ENCODE data around the gene MEAF6.
A peak's percentile ranks its signal among the peaks of the same experiment; 100 is the strongest.

The MEAF6 gene

GRCh38 chr1:37477198-37477931 lies 37.2 kb downstream of the MEAF6 start:
- peak overlapping the region; percentile 82 for H3K4me3 ChIP-seq (ENCODE audit: low read depth, low read length)
- TF ChIP-seq, protein P1, sequence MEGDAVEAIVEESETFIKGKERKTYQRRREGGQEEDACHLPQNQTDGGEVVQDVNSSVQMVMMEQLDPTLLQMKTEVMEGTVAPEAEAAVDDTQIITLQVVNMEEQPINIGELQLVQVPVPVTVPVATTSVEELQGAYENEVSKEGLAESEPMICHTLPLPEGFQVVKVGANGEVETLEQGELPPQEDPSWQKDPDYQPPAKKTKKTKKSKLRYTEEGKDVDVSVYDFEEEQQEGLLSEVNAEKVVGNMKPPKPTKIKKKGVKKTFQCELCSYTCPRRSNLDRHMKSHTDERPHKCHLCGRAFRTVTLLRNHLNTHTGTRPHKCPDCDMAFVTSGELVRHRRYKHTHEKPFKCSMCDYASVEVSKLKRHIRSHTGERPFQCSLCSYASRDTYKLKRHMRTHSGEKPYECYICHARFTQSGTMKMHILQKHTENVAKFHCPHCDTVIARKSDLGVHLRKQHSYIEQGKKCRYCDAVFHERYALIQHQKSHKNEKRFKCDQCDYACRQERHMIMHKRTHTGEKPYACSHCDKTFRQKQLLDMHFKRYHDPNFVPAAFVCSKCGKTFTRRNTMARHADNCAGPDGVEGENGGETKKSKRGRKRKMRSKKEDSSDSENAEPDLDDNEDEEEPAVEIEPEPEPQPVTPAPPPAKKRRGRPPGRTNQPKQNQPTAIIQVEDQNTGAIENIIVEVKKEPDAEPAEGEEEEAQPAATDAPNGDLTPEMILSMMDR (IDR thresholded peaks at IDR 0.05; ENCODE audit: low read depth, low read length), result no peak

DNA sequence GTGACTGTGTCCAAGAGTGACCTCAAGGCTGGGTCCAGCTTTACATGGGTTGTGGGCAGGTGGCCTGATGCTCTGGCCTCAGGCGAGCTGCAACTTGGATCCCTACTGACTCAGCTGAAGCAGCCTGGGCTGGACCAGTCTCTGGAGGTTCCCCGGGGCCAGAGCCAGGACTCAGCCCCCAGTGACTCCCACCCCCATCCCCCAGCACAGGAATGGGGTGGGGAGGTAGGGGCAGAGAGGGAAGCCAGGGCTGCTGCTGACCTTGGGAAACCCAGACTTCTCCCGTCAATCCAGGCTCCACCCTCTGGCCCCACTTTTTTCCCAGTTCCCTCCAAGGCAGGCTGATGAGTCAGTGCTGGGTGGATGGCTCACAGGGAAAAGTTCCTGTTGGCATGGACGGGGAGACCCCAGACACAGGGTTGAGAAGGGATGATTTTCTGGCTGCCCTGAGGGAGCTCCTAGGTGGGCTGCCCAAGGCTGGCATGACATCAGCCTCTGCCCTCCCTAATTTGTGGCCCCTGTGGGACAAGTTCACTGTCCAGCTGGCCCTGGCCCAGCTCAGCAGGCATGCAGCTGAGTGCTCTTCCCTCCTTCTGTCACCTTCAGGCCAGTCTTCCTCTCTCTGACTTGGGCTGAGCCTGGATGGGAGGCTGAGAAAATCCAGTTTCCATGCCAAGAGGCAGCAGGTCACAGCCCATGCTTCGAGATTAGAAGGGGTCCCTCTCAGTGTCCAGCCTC lies 37.9 kb downstream of the MEAF6 start:
- TF ChIP-seq, protein P1 (IDR thresholded peaks at IDR 0.05; ENCODE audit: low read depth, low read length), result no peak
- H3K4me3 ChIP-seq (ENCODE audit: low read depth, low read length), result peak overlapping the region; percentile 82

DNA sequence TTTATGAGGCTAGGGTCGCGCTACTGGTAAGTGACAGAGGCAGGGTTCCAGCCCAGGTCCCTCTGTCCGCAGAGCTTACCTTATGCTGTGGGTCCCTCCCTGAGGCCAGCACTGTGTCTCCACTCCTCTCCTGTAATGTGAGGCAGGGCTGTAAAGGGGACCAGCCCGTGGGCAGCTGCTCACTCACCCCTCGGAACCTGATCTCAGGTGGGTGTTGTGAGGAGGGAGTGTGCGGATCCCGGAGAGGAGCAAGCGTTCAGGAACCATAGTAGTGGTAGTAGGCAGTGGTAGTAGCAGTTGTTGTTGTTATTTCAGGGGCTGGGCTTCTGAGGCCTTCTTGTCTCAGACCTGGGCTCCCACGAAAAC lies 38.5 kb downstream of the MEAF6 start:
- TF ChIP-seq, protein P1 (IDR thresholded peaks at IDR 0.05; ENCODE audit: low read depth, low read length), result no peak
- peak overlapping the region; percentile 82 for H3K4me3 ChIP-seq (ENCODE audit: low read depth, low read length)

- H3K4me3 ChIP-seq (ENCODE audit: low read depth, low read length), result peak overlapping the region; percentile 82
- TF ChIP-seq, protein P1 (IDR thresholded peaks at IDR 0.05; ENCODE audit: low read depth, low read length), result no peak
These were observed 39.0 kb downstream of the MEAF6 start for GRCh38 chr1:37475380-37476086.

DNA sequence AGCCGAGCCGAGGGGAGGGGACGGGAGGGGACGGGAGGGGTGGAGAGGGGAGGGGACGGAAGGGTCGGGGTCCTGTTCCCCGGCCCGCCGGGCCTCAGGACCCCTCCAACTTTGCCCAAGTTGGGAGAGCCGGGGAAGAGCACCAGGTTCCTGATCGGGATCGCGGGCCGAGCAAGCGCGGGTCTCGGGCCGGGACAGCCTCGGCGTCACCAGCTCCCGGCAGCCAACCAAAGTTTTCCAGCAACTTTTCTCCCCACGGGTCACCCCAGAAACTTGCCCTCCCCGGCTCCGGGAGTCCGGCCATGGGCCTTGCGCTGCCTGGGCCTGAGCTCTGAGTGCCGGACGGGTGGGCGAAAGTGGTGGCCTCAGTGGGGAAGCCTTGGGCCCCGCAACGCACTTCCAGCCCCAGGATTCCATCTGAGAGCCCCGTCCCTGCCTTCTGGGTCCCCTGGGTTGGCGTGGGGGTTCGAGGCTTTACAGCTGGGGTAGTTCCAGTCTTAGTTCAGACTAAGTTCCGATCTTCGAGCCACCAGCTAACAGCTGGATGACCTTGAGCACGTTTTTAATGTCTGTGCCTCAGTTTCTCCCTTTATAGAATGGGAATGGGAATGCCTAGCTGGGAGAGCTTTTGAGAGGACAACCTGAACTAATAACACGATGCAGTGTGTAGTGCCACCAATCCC lies 39.7 kb downstream of the MEAF6 start:
- TF ChIP-seq, protein P1 (IDR thresholded peaks at IDR 0.05; ENCODE audit: low read depth, low read length), result no peak

DNA sequence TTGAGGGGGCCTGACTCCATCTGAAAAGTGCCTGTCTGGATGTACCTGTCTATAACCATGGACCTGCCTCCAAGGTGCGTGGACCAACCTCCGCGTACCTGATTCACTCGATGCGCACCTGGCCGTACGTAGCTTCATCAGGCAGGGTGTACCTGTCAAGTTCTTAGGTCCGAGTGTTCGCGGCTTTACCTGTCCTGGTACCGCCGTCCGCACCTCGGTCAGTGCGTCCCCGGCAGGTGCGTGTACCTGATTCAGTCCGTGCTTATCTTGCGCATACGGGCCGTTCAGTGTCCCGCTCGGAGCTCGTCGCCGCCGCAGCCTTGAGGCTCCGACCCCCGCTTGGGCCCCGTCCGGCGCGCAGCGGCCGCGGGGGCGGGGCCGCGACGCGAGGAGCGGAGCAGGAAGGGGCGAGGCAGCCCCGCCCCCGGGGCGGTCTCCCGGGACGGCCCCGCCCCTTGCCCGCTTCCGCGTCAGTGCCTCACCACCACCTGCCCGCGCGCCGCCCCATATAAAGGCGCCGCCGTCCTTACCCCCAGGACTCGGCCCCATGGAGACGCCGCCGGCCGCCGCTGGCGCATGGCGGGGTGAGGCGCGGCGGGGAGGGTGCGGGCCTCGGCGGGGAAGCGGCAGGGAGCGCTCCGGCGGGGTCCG lies 40.4 kb downstream of the MEAF6 start, which contains the start of gene ZC3H12A:
Gene ZC3H12A (plus strand): TSS at position 535 of the 651 bp plus-strand sequence. CDS start 917 bp downstream, outside the sequence.
- TF ChIP-seq, protein P1 (IDR thresholded peaks at IDR 0.05; ENCODE audit: low read depth, low read length), result no peak
- H3K4me3 ChIP-seq (ENCODE audit: low read depth, low read length), result peak within 1 kb of the TSS; percentile 82

More for the DNA sequence above, 39.7 kb downstream of the MEAF6 start:
- H3K4me3 ChIP-seq (ENCODE audit: low read depth, low read length), result peak overlapping the region; percentile 82

Measured in WI38 (cell line).